Measurements from ENCODE around the gene HK1. TPM values are rescaled to one million over a fixed set of nuclear protein-coding genes. Genes with fewer than 3 reads are reported as not detected.

HK1 gene
- total RNA-seq, 1 experiment from 2014 or later, result 219 TPM

- TF ChIP-seq HMGXB4 (CRISPR knock-in tag; IDR thresholded peaks at IDR 0.05) (no peak), ZNF671 (CRISPR knock-in tag; IDR thresholded peaks at IDR 0.05) (no peak), GTF2I (CRISPR knock-in tag; conservative IDR thresholded peaks at IDR 0.05) (no peak), GABPB1 (CRISPR knock-in tag; IDR thresholded peaks at IDR 0.05) (0 out of 2 replicates have a peak, but pooled peaks have one; percentile 58), FOXK1 (CRISPR knock-in tag; IDR thresholded peaks at IDR 0.05) (peak; percentile 23; the same call in 1 of the 2 replicates), RORB (CRISPR knock-in tag; IDR thresholded peaks at IDR 0.05) (no peak), ATF6 (CRISPR knock-in tag; IDR thresholded peaks at IDR 0.05) (no peak), AFF4 (CRISPR knock-in tag; IDR thresholded peaks at IDR 0.05; ENCODE audit: borderline replicate concordance) (no peak), ZSCAN18 (CRISPR knock-in tag; IDR thresholded peaks at IDR 0.05) (no peak), ZNF281 (CRISPR knock-in tag; IDR thresholded peaks at IDR 0.05) (no peak), MLX (CRISPR knock-in tag; IDR thresholded peaks at IDR 0.05) (no peak), TEAD1 (CRISPR knock-in tag; IDR thresholded peaks at IDR 0.05) (no peak), IRF1 (CRISPR knock-in tag; IDR thresholded peaks at IDR 0.05) (no peak), ESRRA (CRISPR knock-in tag; IDR thresholded peaks at IDR 0.05; ENCODE audit: borderline replicate concordance) (no peak), ZNF512 (CRISPR knock-in tag; IDR thresholded peaks at IDR 0.05; ENCODE audit: borderline replicate concordance) (no peak), USF2 (CRISPR knock-in tag; IDR thresholded peaks at IDR 0.05) (no peak), JAZF1 (CRISPR knock-in tag; IDR thresholded peaks at IDR 0.05) (no peak), SMAD3 (CRISPR knock-in tag; IDR thresholded peaks at IDR 0.05; ENCODE audit: borderline replicate concordance) (no peak; the same call in 1 of the 2 replicates), NFE2L1 (CRISPR knock-in tag; IDR thresholded peaks at IDR 0.05) (0 out of 2 replicates have a peak, but pooled peaks have one; percentile 12), CTCF (IDR thresholded peaks at IDR 0.05) (peak; percentile 97)
Measured at GRCh38 chr10:69392481-69393000, 114.2 kb downstream of the HK1 start (continued).
